SK-N-SH (cell line): ENCODE data around the gene ANK2. TPM values are rescaled to one million over a fixed set of nuclear protein-coding genes. Genes with fewer than 3 reads are reported as not detected.

ENCODE experiments used
- CTCF ChIA-PET: fragments of 300-600, 350-600 bp; formaldehyde crosslinking; extraction: SDS; loops from one replicate; lab custom pipeline; 2021; lab: Yijun Ruan, JAX
- POLR2A ChIA-PET: fragments of 350-600 bp; sonication (Branson Sonifier 250); formaldehyde crosslinking; extraction: SDS; loops from one replicate; lab custom pipeline; 2020; ENCODE audit warnings: antibody characterized with exemption, inconsistent platforms; lab: Yijun Ruan, JAX
- DNase-seq: peaks from one replicate; pipeline ENCODE4 v3.0.0; 2012
- H2AFZ ChIP-seq: fragments of 200-600 bp; sonication (generic); 2 replicates; pipeline ENCODE4 v1.8.1; 2016; ENCODE audit warnings: antibody characterized with exemption, mild to moderate bottlenecking, low read depth
- H3F3A ChIP-seq: fragments of 200-600 bp; sonication (generic); replicated peaks from 2 replicates; pipeline ENCODE3; 2016; ENCODE audit warnings: antibody characterized with exemption, mild to moderate bottlenecking; ENCODE audit not compliant: insufficient read depth
- H3K27ac ChIP-seq, 2 experiments: fragments of 200-500 bp in 1 of 2; fragments of 200-600 bp in 1 of 2; sonication (Bioruptor generic) in 1 of 2; sonication (generic), shearing (Covaris generic) in 1 of 2; 2 replicates each; pipeline versions ENCODE4 v1.5.1 to v1.6.1; 2014 to 2016; ENCODE audit warnings: low read depth in 2 of 2, inconsistent platforms in 1 of 2, low read length in 1 of 2, mild to moderate bottlenecking in 1 of 2, mixed read lengths in 1 of 2
- H3K27me3 ChIP-seq: fragments of 200-600 bp; sonication (generic), shearing (Covaris generic); 2 replicates; pipeline ENCODE4 v1.6.1; 2016; ENCODE audit warnings: mixed run types; ENCODE audit not compliant: insufficient read depth
- H3K36me3 ChIP-seq, 2 experiments: fragments of 200-500 bp in 1 of 2; fragments of 200-600 bp in 1 of 2; sonication (Bioruptor generic) in 1 of 2; sonication (generic) in 1 of 2; replicated peaks in 1 of 2; 2 replicates each; pipeline versions ENCODE3 to v1.5.1; 2014 to 2016; ENCODE audit warnings: low read length in 1 of 2, mild to moderate bottlenecking in 1 of 2; ENCODE audit not compliant: insufficient read depth in 2 of 2, control insufficient read depth in 1 of 2
- H3K4me1 ChIP-seq, 2 experiments: fragments of 200-500 bp in 1 of 2; fragments of 200-600 bp in 1 of 2; sonication (Bioruptor generic) in 1 of 2; sonication (generic), shearing (Covaris generic) in 1 of 2; 2 replicates each; pipeline versions ENCODE4 v1.5.1 to v1.6.1; 2014 to 2016; ENCODE audit warnings: low read depth in 1 of 2, low read length in 1 of 2, mixed run types in 1 of 2; ENCODE audit not compliant: insufficient read depth in 2 of 2, control insufficient read depth in 1 of 2
- H3K4me2 ChIP-seq: fragments of 200-600 bp; sonication (generic), shearing (Covaris generic); 2 replicates; pipeline ENCODE4 v1.6.1; 2017; ENCODE audit warnings: mixed run types
- H3K4me3 ChIP-seq, 2 experiments: fragments of 200-500 bp in 1 of 2; fragments of 200-600 bp in 1 of 2; sonication (Bioruptor generic) in 1 of 2; sonication (generic), shearing (Covaris generic) in 1 of 2; 2 replicates each; pipeline versions ENCODE4 v1.5.1 to v1.8.1; 2014 to 2016; ENCODE audit warnings: low read depth in 2 of 2, inconsistent platforms in 1 of 2, low read length in 1 of 2, mild to moderate bottlenecking in 1 of 2, mixed read lengths in 1 of 2, moderate library complexity in 1 of 2
- H3K79me2 ChIP-seq: fragments of 200-600 bp; sonication (generic); 2 replicates; pipeline ENCODE4 v1.8.1; 2017; ENCODE audit warnings: mild to moderate bottlenecking; ENCODE audit not compliant: insufficient read depth
- H3K9ac ChIP-seq: fragments of 200-600 bp; sonication (generic); 2 replicates; pipeline ENCODE4 v1.6.1; 2017; ENCODE audit warnings: mixed run types
- H3K9me2 ChIP-seq: fragments of 200-600 bp; sonication (generic); 2 replicates; pipeline ENCODE4 v1.6.1; 2017; ENCODE audit warnings: mixed run types
- H3K9me3 ChIP-seq: fragments of 200-600 bp; sonication (generic); 2 replicates; pipeline ENCODE4 v1.6.1; 2017; ENCODE audit warnings: mixed run types, mild to moderate bottlenecking, moderate library complexity
- H4K20me1 ChIP-seq: fragments of 200-600 bp; sonication (generic); 2 replicates; pipeline ENCODE4 v1.6.1; 2017; ENCODE audit warnings: mild to moderate bottlenecking, mixed run types; ENCODE audit not compliant: insufficient read depth
- CHD2 ChIP-seq: fragments of 150-350 bp; IDR thresholded peaks from 2 replicates; pipeline ENCODE4 v1.6.1; 2018; ENCODE audit warnings: low read length; ENCODE audit not compliant: partially characterized antibody
- CTCF ChIP-seq: fragments of 200-600 bp; sonication (generic); IDR thresholded peaks from 2 replicates; pipeline ENCODE4 v1.6.1; 2017; ENCODE audit warnings: antibody characterized with exemption, mild to moderate bottlenecking, moderate library complexity
- ELF1 ChIP-seq: IDR thresholded peaks from 2 replicates; pipeline ENCODE4 v1.4.0; 2012
- FOXJ3 ChIP-seq: sonication (generic); formaldehyde crosslinking; IDR thresholded peaks from 2 replicates; pipeline ENCODE4 v1.5.1; 2020; ENCODE audit warnings: mild to moderate bottlenecking, missing genetic modification reagents
- FOXM1 ChIP-seq: IDR thresholded peaks from 2 replicates; pipeline ENCODE4 v1.4.0; 2012; ENCODE audit warnings: low read depth, mild to moderate bottlenecking
- GABPA ChIP-seq: IDR thresholded peaks from 2 replicates; pipeline ENCODE4 v1.4.0; 2012; ENCODE audit warnings: low read depth, mild to moderate bottlenecking
- GATA2 ChIP-seq: sonication (generic); formaldehyde crosslinking; IDR thresholded peaks from 2 replicates; pipeline ENCODE4 v1.5.0; 2020; ENCODE audit warnings: mild to moderate bottlenecking, missing genetic modification reagents
- JUND ChIP-seq: IDR thresholded peaks from 2 replicates; pipeline ENCODE4 v1.4.0; 2012
- MAX ChIP-seq: IDR thresholded peaks from 2 replicates; pipeline ENCODE4 v1.4.0; 2012; ENCODE audit warnings: low read depth
- MEF2A ChIP-seq: IDR thresholded peaks from 2 replicates; pipeline ENCODE4 v1.4.0; 2012; ENCODE audit warnings: low read depth, borderline replicate concordance
- MXI1 ChIP-seq: IDR thresholded peaks from 2 replicates; pipeline ENCODE4 v1.6.1; 2012; ENCODE audit warnings: mild to moderate bottlenecking, low read depth, low read length, improper control_type of control experiment
- NFIC ChIP-seq: IDR thresholded peaks from 2 replicates; pipeline ENCODE4 v1.4.0; 2012; ENCODE audit warnings: borderline replicate concordance
- POLR2AphosphoS5 ChIP-seq: IDR thresholded peaks from 2 replicates; pipeline ENCODE4 v1.6.1; 2012; ENCODE audit warnings: low read depth, low read length
- RAD21 ChIP-seq: IDR thresholded peaks from 2 replicates; pipeline ENCODE4 v1.6.1; 2012; ENCODE audit warnings: mild to moderate bottlenecking, low read length
- RFX5 ChIP-seq: IDR thresholded peaks from 2 replicates; pipeline ENCODE4 v1.6.1; 2012; ENCODE audit warnings: mild to moderate bottlenecking, improper control_type of control experiment, low read length
- RXRA ChIP-seq: IDR thresholded peaks from 2 replicates; pipeline ENCODE4 v1.4.0; 2012; ENCODE audit warnings: low read depth, mild to moderate bottlenecking, borderline replicate concordance
- SIN3A ChIP-seq: IDR thresholded peaks from 2 replicates; pipeline ENCODE4 v1.6.1; 2012; ENCODE audit warnings: low read depth, mild to moderate bottlenecking, low read length, moderate library complexity, borderline replicate concordance
- TAF1 ChIP-seq: IDR thresholded peaks from 2 replicates; pipeline ENCODE4 v1.6.1; 2012; ENCODE audit warnings: low read depth, mild to moderate bottlenecking, low read length, moderate library complexity, borderline replicate concordance
- TCF12 ChIP-seq: IDR thresholded peaks from 2 replicates; pipeline ENCODE4 v1.4.0; 2012
- TEAD4 ChIP-seq: IDR thresholded peaks from 2 replicates; pipeline ENCODE4 v1.4.0; 2012; ENCODE audit warnings: mild to moderate bottlenecking, borderline replicate concordance; ENCODE audit not compliant: insufficient read depth
- USF1 ChIP-seq: IDR thresholded peaks from 2 replicates; pipeline ENCODE4 v1.4.0; 2012; ENCODE audit warnings: low read depth, borderline replicate concordance
- USF2 ChIP-seq: fragments of 150-350 bp; IDR thresholded peaks from 2 replicates; pipeline ENCODE4 v1.6.1; 2017; ENCODE audit warnings: antibody characterized with exemption, low read length, low read depth, borderline replicate concordance
- YY1 ChIP-seq: IDR thresholded peaks from 2 replicates; pipeline ENCODE4 v1.4.0; 2012; ENCODE audit warnings: low read depth, mild to moderate bottlenecking
- WGBS: methylation state at CpG from one replicate; pipeline ENCODE4 v1.1.6; 2017; ENCODE audit warnings: low lambda C conversion rate; 5-methylcytosine and 5-hydroxymethylcytosine counted together
- polyA plus RNA-seq, 3 experiments: library from polyadenylated mRNA; depleted of rRNA; stranded (reverse); fragments of >200 nt; gene quantifications; 2 replicates each; pipeline ENCODE4 v1.2.3, GENCODE V29; 2012

ANK2 gene
- polyA plus RNA-seq, 1 of the 3 experiments (the other 2 are of a cell fraction), result 0.69 TPM

- no peak for TF ChIP-seq TAF1
- no peak for TF ChIP-seq YY1
- TF ChIP-seq MEF2A, result no peak
- no peak for TF ChIP-seq RAD21
- no peak for TF ChIP-seq CHD2
- no peak for TF ChIP-seq USF1
- no peak for TF ChIP-seq MXI1
- no peak for TF ChIP-seq RXRA
- no peak for TF ChIP-seq FOXJ3 (CRISPR knock-in tag)
- TF ChIP-seq TEAD4, result 0 out of 2 replicates have a peak, but pooled peaks have one; percentile 41
Measured at GRCh38 chr4:113384600-113384999, 335.1 kb downstream of the ANK2 start (continued).

GRCh38 chr4:113385281-113385899, 335.9 kb downstream of the ANK2 start:
- Histone ChIP-seq H3F3A (peaks cover 31% of the 10 kb centered on the region), H3K9ac (no peak overlapping the region), H3K4me2 (peak overlapping the region; percentile 46; the same call in 1 of the 2 replicates), H3K9me2 (no peaks in the 10 kb centered on the region), H4K20me1 (no peaks in the 10 kb centered on the region), H3K4me3 (no peak overlapping the region), H3K27ac (peak overlapping the region; percentile 73 to 89; a peak in 3 of 4 replicates), H3K36me3 (no peaks in the 10 kb centered on the region), H3K79me2 (no peaks in the 10 kb centered on the region), H2AFZ (0 out of 2 replicates have a peak overlapping the region, but pooled peaks have one; percentile 67), H3K9me3 (no peaks in the 10 kb centered on the region), H3K27me3 (no peaks in the 10 kb centered on the region), H3K4me1 (peaks cover 3 to 34% of the 10 kb centered on the region in 2 experiments)
- 88% methylated on average over 4 of the region's 4 CpGs for WGBS
- POLR2A ChIA-PET, result no interaction called here
- TF ChIP-seq ELF1 (no peak), TCF12 (no peak), FOXM1 (no peak), SIN3A (no peak), RFX5 (no peak), RXRA (no peak), GABPA (no peak), MAX (no peak), POLR2AphosphoS5 (no peak), RAD21 (no peak), USF2 (no peak), GATA2 (no peak), JUND (no peak), NFIC (no peak), TAF1 (no peak), CTCF (no peak), MXI1 (no peak)
- no peak for DNase-seq
- CTCF ChIA-PET, result interaction anchor here (1.1 to 2.4 kb wide), 2 partner anchors 9 to 12 kb away, joined by 3 to 8 read pairs; no protein-coding TSS in a partner anchor
